Glutamatergic neuron (in vitro differentiated cells): ENCODE measurements around the gene CDC27. TPM values are rescaled to one million over a fixed set of nuclear protein-coding genes. Genes with fewer than 3 reads are reported as not detected.
"Not testable (repeated sequence)": the region's sequence is repeated elsewhere in the genome, so short reads cannot be mapped to it uniquely, and the experiment has no call there.

Source experiments
- DNase-seq: peaks from one replicate; pipeline ENCODE4 v3.0.0; 2022
- H3K27ac Mint-ChIP-seq: one replicate; pipeline ENCODE4 v1.8.0; 2020; ENCODE audit warnings: mild to moderate bottlenecking, mixed read lengths, inconsistent platforms; ENCODE audit not compliant: unreplicated experiment
- H3K27me3 Mint-ChIP-seq: one replicate; pipeline ENCODE4 v1.8.0; 2020; ENCODE audit warnings: mild to moderate bottlenecking, moderate library complexity, mixed read lengths, inconsistent platforms; ENCODE audit not compliant: unreplicated experiment
- H3K36me3 Mint-ChIP-seq: one replicate; pipeline ENCODE4 v1.8.0; 2020; ENCODE audit warnings: mild to moderate bottlenecking, mixed read lengths, inconsistent platforms; ENCODE audit not compliant: unreplicated experiment
- H3K4me1 Mint-ChIP-seq: one replicate; pipeline ENCODE4 v1.8.0; 2020; ENCODE audit warnings: mild to moderate bottlenecking, low read depth, mixed read lengths, inconsistent platforms; ENCODE audit not compliant: unreplicated experiment
- H3K4me3 Mint-ChIP-seq: one replicate; pipeline ENCODE4 v1.8.0; 2020; ENCODE audit warnings: mild to moderate bottlenecking, mixed read lengths, inconsistent platforms; ENCODE audit not compliant: unreplicated experiment
- H3K9me3 Mint-ChIP-seq: one replicate; pipeline ENCODE4 v1.8.0; 2020; ENCODE audit warnings: mild to moderate bottlenecking, moderate library complexity, mixed read lengths, inconsistent platforms; ENCODE audit not compliant: unreplicated experiment
- total RNA-seq: library from RNA; stranded (reverse); fragmentation: NEBNext Ultra II Directional; extraction: Animal tissue kit (Norgen Biotek cat#: 25700); gene quantifications from one replicate; pipeline ENCODE4 v1.2.1, GENCODE V29; 2021; ENCODE audit not compliant: unreplicated experiment
- TF ChIP-seq, protein P1 (sequence below): fragments of 200-600 bp; sonication (generic); IDR thresholded peaks from one replicate; pipeline ENCODE4 v1.5.0; 2021; ENCODE audit not compliant: partially characterized antibody, unreplicated experiment

Gene CDC27
- total RNA-seq, 1 donor from 2014 or later: 94.6 TPM

DNA sequence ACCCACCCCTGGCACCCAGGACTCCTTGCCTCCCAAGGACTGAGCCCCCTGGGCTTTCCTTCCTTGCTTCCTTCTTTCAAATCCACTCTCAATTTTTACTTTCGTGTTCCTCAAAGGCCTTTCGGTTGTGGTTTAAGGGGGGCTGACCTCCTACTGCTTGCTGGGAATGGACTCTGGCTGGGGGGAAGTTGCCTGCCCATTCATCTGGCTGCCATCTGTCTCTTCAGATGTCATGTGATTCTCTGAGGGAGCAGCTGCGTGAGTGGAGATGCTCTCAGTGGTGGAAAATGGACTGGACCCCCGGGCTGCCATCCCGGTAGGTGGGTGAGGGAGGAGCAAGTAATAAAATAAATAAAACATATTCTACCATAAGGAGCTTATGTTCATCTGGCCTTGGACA is 116.2 kb downstream of the CDC27 start:
- Mint-ChIP-seq H3K27ac (peak overlapping the region; percentile 99), H3K4me1 (peaks cover 51% of the 10 kb centered on the region), H3K9me3 (peaks cover 8% of the 10 kb centered on the region), H3K27me3 (peaks cover 13% of the 10 kb centered on the region), H3K36me3 (no peaks in the 10 kb centered on the region), H3K4me3 (peak overlapping the region; percentile 76)
- TF ChIP-seq, protein P1, sequence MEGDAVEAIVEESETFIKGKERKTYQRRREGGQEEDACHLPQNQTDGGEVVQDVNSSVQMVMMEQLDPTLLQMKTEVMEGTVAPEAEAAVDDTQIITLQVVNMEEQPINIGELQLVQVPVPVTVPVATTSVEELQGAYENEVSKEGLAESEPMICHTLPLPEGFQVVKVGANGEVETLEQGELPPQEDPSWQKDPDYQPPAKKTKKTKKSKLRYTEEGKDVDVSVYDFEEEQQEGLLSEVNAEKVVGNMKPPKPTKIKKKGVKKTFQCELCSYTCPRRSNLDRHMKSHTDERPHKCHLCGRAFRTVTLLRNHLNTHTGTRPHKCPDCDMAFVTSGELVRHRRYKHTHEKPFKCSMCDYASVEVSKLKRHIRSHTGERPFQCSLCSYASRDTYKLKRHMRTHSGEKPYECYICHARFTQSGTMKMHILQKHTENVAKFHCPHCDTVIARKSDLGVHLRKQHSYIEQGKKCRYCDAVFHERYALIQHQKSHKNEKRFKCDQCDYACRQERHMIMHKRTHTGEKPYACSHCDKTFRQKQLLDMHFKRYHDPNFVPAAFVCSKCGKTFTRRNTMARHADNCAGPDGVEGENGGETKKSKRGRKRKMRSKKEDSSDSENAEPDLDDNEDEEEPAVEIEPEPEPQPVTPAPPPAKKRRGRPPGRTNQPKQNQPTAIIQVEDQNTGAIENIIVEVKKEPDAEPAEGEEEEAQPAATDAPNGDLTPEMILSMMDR: no peak
- DNase-seq: peak; percentile 58

GRCh38 chr17:47071171-47071570 is 117.9 kb downstream of the CDC27 start:
- peaks cover 59% of the 10 kb centered on the region for H3K4me1 Mint-ChIP-seq
- H3K36me3 Mint-ChIP-seq, H3K4me3 Mint-ChIP-seq, DNase-seq: not testable (repeated sequence)
- H3K27ac Mint-ChIP-seq: peak overlapping the region; percentile 83
- peaks cover 19% of the 10 kb centered on the region for H3K27me3 Mint-ChIP-seq
- H3K9me3 Mint-ChIP-seq: peaks cover 11% of the 10 kb centered on the region

DNA sequence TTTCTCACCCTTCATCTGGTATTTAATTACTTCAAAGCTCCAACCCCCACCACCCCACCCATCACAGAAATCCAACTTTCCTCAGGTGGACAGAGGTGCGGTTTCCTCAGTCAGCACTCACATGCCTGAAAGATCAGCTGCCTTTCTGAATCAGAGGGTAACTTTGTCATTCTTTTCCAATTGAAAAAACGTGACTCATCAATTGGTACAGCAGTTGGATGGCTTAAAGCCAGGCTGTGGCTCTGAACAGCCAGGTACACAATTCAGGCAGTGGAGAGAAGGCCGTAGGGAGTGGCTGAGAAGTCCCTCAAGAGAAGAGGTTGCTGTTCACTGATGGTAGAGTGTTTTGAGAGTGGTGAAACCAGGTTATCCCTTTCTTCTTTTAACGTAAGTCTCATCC is 118.8 kb downstream of the CDC27 start:
- H3K4me3 Mint-ChIP-seq, H3K36me3 Mint-ChIP-seq, DNase-seq: not testable (repeated sequence)
- Mint-ChIP-seq H3K27ac (peak overlapping the region; percentile 83), H3K9me3 (peaks cover 12% of the 10 kb centered on the region), H3K27me3 (peaks cover 19% of the 10 kb centered on the region), H3K4me1 (peaks cover 57% of the 10 kb centered on the region)

Other genes starting within 250 kb of the CDC27 start
- 4.5 TPM for gene RPRML, start 210.0 kb downstream of the CDC27 start, total RNA-seq
- gene MYL4, start 20.1 kb upstream of the CDC27 start, total RNA-seq: 7.6 TPM
- not detected for gene ITGB3, start 64.5 kb upstream of the CDC27 start, total RNA-seq
- gene EFCAB13, start 134.7 kb upstream of the CDC27 start, total RNA-seq: 3.3 TPM